H1 (cell line): Measurements from ENCODE around the gene CFAP61. TPM values are rescaled to one million over a fixed set of nuclear protein-coding genes. Genes with fewer than 3 reads are reported as not detected.

Source experiments
- CTCF ChIA-PET: fragments of 300-600 bp; sonication (Branson Sonifier 250); formaldehyde crosslinking; loops from one replicate; lab custom pipeline; 2021; ENCODE audit not compliant: partially characterized antibody; lab: Charles Lee
- POLR2A ChIA-PET: fragments of 300-600 bp; sonication (Branson Sonifier 250); formaldehyde crosslinking; loops from one replicate; lab custom pipeline; 2021; ENCODE audit warnings: inconsistent platforms; ENCODE audit not compliant: partially characterized antibody; lab: Charles Lee
- DNase-seq, 2 experiments: peaks; one replicate each; pipeline versions ENCODE4 v3.0.0 to v3.0.0-alpha.2; 2010 to 2022; ENCODE audit warnings: low spot score in 2 of 2, low read depth in 1 of 2, mixed read lengths in 1 of 2
- FAIRE-seq: peaks from 2 replicates; lab custom pipeline; 2011; peaks lifted over from hg19 to GRCh38; lab: Jason Lieb, UNC
- H2AFZ ChIP-seq: 2 replicates; pipeline ENCODE4 v1.8.1; 2012; ENCODE audit warnings: low read length, inconsistent platforms
- H2AK5ac ChIP-seq: 2 replicates; pipeline ENCODE4 v1.6.1; 2013; ENCODE audit warnings: low read depth, low read length
- H2BK120ac ChIP-seq: replicated peaks from 2 replicates; pipeline ENCODE3; 2013; ENCODE audit warnings: low read depth, low read length, inconsistent platforms
- H2BK12ac ChIP-seq: 2 replicates; pipeline ENCODE4 v1.6.1; 2013; ENCODE audit warnings: low read depth, low read length
- H2BK15ac ChIP-seq: 2 replicates; pipeline ENCODE4 v1.6.1; 2013; ENCODE audit warnings: low read length
- H2BK20ac ChIP-seq: 2 replicates; pipeline ENCODE4 v1.6.1; 2013; ENCODE audit warnings: low read length
- H2BK5ac ChIP-seq: 2 replicates; pipeline ENCODE4 v1.6.1; 2013; ENCODE audit warnings: low read depth, low read length
- H3K14ac ChIP-seq: 2 replicates; pipeline ENCODE4 v1.6.1; 2013; ENCODE audit warnings: inconsistent platforms; ENCODE audit not compliant: insufficient read length
- H3K18ac ChIP-seq: 2 replicates; pipeline ENCODE4 v1.6.1; 2013; ENCODE audit warnings: low read length; ENCODE audit errors: extremely low read depth
- H3K23ac ChIP-seq: 2 replicates; pipeline ENCODE4 v1.6.1; 2013; ENCODE audit warnings: inconsistent platforms; ENCODE audit not compliant: insufficient read length
- H3K23me2 ChIP-seq: 2 replicates; pipeline ENCODE4 v1.6.1; 2013; ENCODE audit warnings: low read depth, low read length
- H3K27ac ChIP-seq: 2 replicates; pipeline ENCODE4 v1.6.1; 2011; ENCODE audit warnings: low read depth, low read length, inconsistent platforms
- H3K27me3 ChIP-seq, 4 experiments: replicated peaks in 1 of 4; 1 replicate in 1 of 4; 2 replicates in 3 of 4; pipeline versions ENCODE4 v1.6.1 to v1.8.1; 2011 to 2013; ENCODE audit warnings: low read length in 3 of 4, mild to moderate bottlenecking in 3 of 4, inconsistent platforms in 2 of 4, mixed read lengths in 2 of 4, moderate library complexity in 1 of 4; ENCODE audit not compliant: control insufficient read depth in 3 of 4, insufficient read depth in 3 of 4; ENCODE audit errors: extremely low read depth in 1 of 4
- H3K36me3 ChIP-seq, 4 experiments: 2 replicates each; pipeline versions ENCODE4 v1.6.1 to v1.8.1; 2011 to 2013; ENCODE audit warnings: mild to moderate bottlenecking in 4 of 4, low read length in 3 of 4, moderate library complexity in 2 of 4, control low read depth in 1 of 4, inconsistent platforms in 1 of 4; ENCODE audit not compliant: insufficient read depth in 4 of 4, control insufficient read depth in 2 of 4
- H3K4ac ChIP-seq: replicated peaks from 2 replicates; pipeline ENCODE3; 2013; ENCODE audit warnings: low read length, low read depth, mixed read lengths, inconsistent platforms; ENCODE audit not compliant: insufficient read length
- H3K4me1 ChIP-seq, 4 experiments: replicated peaks in 1 of 4; 1 replicate in 1 of 4; 2 replicates in 3 of 4; pipeline versions ENCODE4 v1.6.1 to v1.8.1; 2011 to 2013; ENCODE audit warnings: low read length in 3 of 4, inconsistent platforms in 2 of 4, mixed read lengths in 1 of 4; ENCODE audit not compliant: insufficient read depth in 4 of 4, control insufficient read depth in 3 of 4
- H3K4me2 ChIP-seq, 2 experiments: 2 replicates each; pipeline versions ENCODE4 v1.6.1 to v1.8.1; 2011 to 2013; ENCODE audit warnings: low read depth in 2 of 2, low read length in 2 of 2, control low read depth in 1 of 2, inconsistent platforms in 1 of 2, mild to moderate bottlenecking in 1 of 2; ENCODE audit not compliant: insufficient read depth in 1 of 2
- H3K4me3 ChIP-seq, 4 experiments: fragments of 200-600, 300-600 bp in 1 of 4; sonication (generic), shearing (Covaris generic), sonication (Bioruptor Twin) in 1 of 4; 2 replicates each; pipeline versions ENCODE4 v1.5.1 to v1.8.1; 2011 to 2016; ENCODE audit warnings: low read length in 4 of 4, low read depth in 3 of 4, control low read depth in 2 of 4, inconsistent platforms in 2 of 4, mild to moderate bottlenecking in 2 of 4, mixed read lengths in 1 of 4, moderate library complexity in 1 of 4; ENCODE audit not compliant: insufficient read depth in 2 of 4; ENCODE audit errors: extremely low read depth in 1 of 4
- H3K56ac ChIP-seq: replicated peaks from 2 replicates; pipeline ENCODE3; 2013; ENCODE audit warnings: low read depth, mild to moderate bottlenecking, mixed read lengths, low read length, inconsistent platforms; ENCODE audit not compliant: insufficient read length
- H3K79me1 ChIP-seq: 2 replicates; pipeline ENCODE4 v1.6.1; 2013; ENCODE audit warnings: low read depth, low read length, control low read depth
- H3K79me2 ChIP-seq, 2 experiments: 2 replicates each; pipeline versions ENCODE4 v1.6.1 to v1.8.1; 2012 to 2013; ENCODE audit warnings: low read length in 2 of 2, mild to moderate bottlenecking in 2 of 2, inconsistent platforms in 1 of 2; ENCODE audit not compliant: insufficient read depth in 2 of 2, control insufficient read depth in 1 of 2
- H3K9ac ChIP-seq, 4 experiments: replicated peaks in 1 of 4; 1 replicate in 1 of 4; 2 replicates in 3 of 4; pipeline versions ENCODE4 v1.6.1 to v1.8.1; 2011 to 2013; ENCODE audit warnings: low read depth in 3 of 4, low read length in 3 of 4, control low read depth in 2 of 4, mild to moderate bottlenecking in 2 of 4, moderate library complexity in 2 of 4, inconsistent platforms in 1 of 4; ENCODE audit errors: extremely low read depth in 1 of 4
- H3K9me3 ChIP-seq, 2 experiments: 2 replicates each; pipeline versions ENCODE4 v1.6.1 to v1.8.1; 2012 to 2013; ENCODE audit warnings: mild to moderate bottlenecking in 2 of 2, moderate library complexity in 2 of 2, control low read depth in 1 of 2, inconsistent platforms in 1 of 2, low read depth in 1 of 2, low read length in 1 of 2, mixed read lengths in 1 of 2; ENCODE audit not compliant: insufficient read depth in 2 of 2
- H4K20me1 ChIP-seq, 2 experiments: replicated peaks in 1 of 2; 2 replicates each; pipeline versions ENCODE3 to v1.8.1; 2011 to 2013; ENCODE audit warnings: inconsistent platforms in 2 of 2, low read length in 2 of 2, mild to moderate bottlenecking in 1 of 2; ENCODE audit not compliant: insufficient read depth in 2 of 2, control insufficient read depth in 1 of 2
- H4K5ac ChIP-seq: 2 replicates; pipeline ENCODE4 v1.6.1; 2013; ENCODE audit warnings: low read length, low read depth, mixed read lengths, inconsistent platforms; ENCODE audit not compliant: insufficient read length
- H4K8ac ChIP-seq: 2 replicates; pipeline ENCODE4 v1.8.0; 2013; ENCODE audit warnings: mild to moderate bottlenecking, moderate library complexity, low read length, inconsistent platforms; ENCODE audit not compliant: insufficient read depth; ENCODE audit errors: extremely low read depth
- H4K91ac ChIP-seq: replicated peaks from 2 replicates; pipeline ENCODE3; 2013; ENCODE audit warnings: low read length, mixed read lengths, inconsistent platforms; ENCODE audit not compliant: insufficient read length
- NANOG ChIP-seq: IDR thresholded peaks from 2 replicates; pipeline ENCODE4 v1.6.1; 2011; ENCODE audit warnings: low read length, low read depth, mild to moderate bottlenecking, inconsistent platforms; ENCODE audit not compliant: insufficient read depth, poor library complexity, severe bottlenecking
- RFX5 ChIP-seq: IDR thresholded peaks from 2 replicates; pipeline ENCODE4 v1.6.1; 2011; ENCODE audit warnings: low read depth, low read length, improper control_type of control experiment, borderline replicate concordance
- TEAD4 ChIP-seq: IDR thresholded peaks from 2 replicates; pipeline ENCODE4 v1.6.1; 2012; ENCODE audit warnings: low read depth, low read length, inconsistent platforms, mixed read lengths
- WGBS, 2 experiments: shearing (Covaris generic) in 1 of 2; methylation state at CpG; one replicate each; pipeline versions ENCODE4 v1.1.6 to v1.1.7; 2013 to 2015; ENCODE audit warnings: low lambda C conversion rate in 2 of 2, mixed read lengths in 2 of 2, inconsistent platforms in 1 of 2, low coverage in 1 of 2, missing lambda C conversion rate in 1 of 2; ENCODE audit not compliant: insufficient replicate concordance in 2 of 2, insufficient coverage in 1 of 2, insufficient read length in 1 of 2; ENCODE audit errors: extremely low coverage in 1 of 2, missing lambda C conversion rate in 1 of 2; 5-methylcytosine and 5-hydroxymethylcytosine counted together
- polyA plus RNA-seq, 7 experiments: library from polyadenylated mRNA; depleted of rRNA in 3 of 7; stranded (reverse) in 5 of 7; unstranded in 2 of 7; fragments of >200 nt in 5 of 7; fragments of 200-250 nt in 2 of 7; gene quantifications; 1 replicate in 5 of 7; 2 replicates in 1 of 7; 4 replicates in 1 of 7; pipeline versions ENCODE4 v1.2.1 to v1.2.3, GENCODE V29; 2011 to 2013; ENCODE audit warnings: missing spikeins in 2 of 7, mixed read lengths in 2 of 7
- total RNA-seq: library from RNA; stranded (reverse); fragmentation: NEBNext Ultra II Directional; extraction: Animal tissue kit (Norgen Biotek cat#: 25700); gene quantifications from 2 replicates; pipeline ENCODE4 v1.2.1, GENCODE V29; 2021

CFAP61 gene
- total and polyA plus RNA-seq, 2 of the 8 experiments (the other 6 are each of a cell fraction or from before 2014, with no cell fraction given) = 0.29 to 0.61 TPM

- Histone ChIP-seq H3K4me2 (no peak overlapping the region), H3K27me3 (no peaks in the 10 kb centered on the region), H4K5ac (no peak overlapping the region), H4K8ac (no peak overlapping the region), H2BK12ac (no peak overlapping the region), H3K56ac (no peak overlapping the region), H2AK5ac (no peak overlapping the region), H3K4ac (no peak overlapping the region), H3K18ac (no peak overlapping the region), H3K14ac (no peak overlapping the region), H2BK5ac (no peak overlapping the region), H4K20me1 (no peaks in the 10 kb centered on the region), H3K4me3 (no peak overlapping the region), H3K79me2 (no peaks in the 10 kb centered on the region), H4K91ac (no peak overlapping the region), H3K4me1 (no peaks in the 10 kb centered on the region), H3K23ac (no peak overlapping the region), H3K36me3 (no peaks in the 10 kb centered on the region)
- CTCF ChIA-PET = interaction anchor here (1.4 to 1.5 kb wide), 3 partner anchors 10 to 20 kb away, joined by 3 to 10 read pairs (median 4); no protein-coding TSS in a partner anchor
- POLR2A ChIA-PET = no interaction called here
- no peak for FAIRE-seq
- no peak for DNase-seq
- TF ChIP-seq RFX5 (no peak), TEAD4 (no peak), NANOG (no peak)
- TF ChIP-seq, all 59 proteins: peak for 0
- no peaks in the 10 kb centered on the region for H3K79me1 ChIP-seq
- no peak overlapping the region for H2BK15ac ChIP-seq
- H2BK120ac ChIP-seq = no peak overlapping the region
- no peak overlapping the region for H3K9ac ChIP-seq
- H3K23me2 ChIP-seq = no peaks in the 10 kb centered on the region
- H3K9me3 ChIP-seq = peaks cover 3 to 6% of the 10 kb centered on the region in 2 experiments; a peak in 2 of 4 replicates
- no peak overlapping the region for H2BK20ac ChIP-seq
- WGBS, 2 experiments = 100% methylated on average over 1 of the region's 1 CpG; no CpG with 5 or more reads in 1 of the 2 experiments
- peak overlapping the region; percentile 45; the same call in 1 of the 2 replicates for H2AFZ ChIP-seq
- H3K27ac ChIP-seq = no peak overlapping the region
These were observed 165.3 kb downstream of the CFAP61 start for GRCh38 chr20:20217621-20218020.
